ENCODE results near the gene APOBEC3A. TPM values are rescaled to one million over a fixed set of nuclear protein-coding genes. Genes with fewer than 3 reads are reported as not detected.

Gene APOBEC3A
- total and polyA plus RNA-seq, 10 of the 15 experiments (the other 5 are each of a cell fraction or from before 2014, with no cell fraction given), result 0.20 TPM; not detected in 9

DNA sequence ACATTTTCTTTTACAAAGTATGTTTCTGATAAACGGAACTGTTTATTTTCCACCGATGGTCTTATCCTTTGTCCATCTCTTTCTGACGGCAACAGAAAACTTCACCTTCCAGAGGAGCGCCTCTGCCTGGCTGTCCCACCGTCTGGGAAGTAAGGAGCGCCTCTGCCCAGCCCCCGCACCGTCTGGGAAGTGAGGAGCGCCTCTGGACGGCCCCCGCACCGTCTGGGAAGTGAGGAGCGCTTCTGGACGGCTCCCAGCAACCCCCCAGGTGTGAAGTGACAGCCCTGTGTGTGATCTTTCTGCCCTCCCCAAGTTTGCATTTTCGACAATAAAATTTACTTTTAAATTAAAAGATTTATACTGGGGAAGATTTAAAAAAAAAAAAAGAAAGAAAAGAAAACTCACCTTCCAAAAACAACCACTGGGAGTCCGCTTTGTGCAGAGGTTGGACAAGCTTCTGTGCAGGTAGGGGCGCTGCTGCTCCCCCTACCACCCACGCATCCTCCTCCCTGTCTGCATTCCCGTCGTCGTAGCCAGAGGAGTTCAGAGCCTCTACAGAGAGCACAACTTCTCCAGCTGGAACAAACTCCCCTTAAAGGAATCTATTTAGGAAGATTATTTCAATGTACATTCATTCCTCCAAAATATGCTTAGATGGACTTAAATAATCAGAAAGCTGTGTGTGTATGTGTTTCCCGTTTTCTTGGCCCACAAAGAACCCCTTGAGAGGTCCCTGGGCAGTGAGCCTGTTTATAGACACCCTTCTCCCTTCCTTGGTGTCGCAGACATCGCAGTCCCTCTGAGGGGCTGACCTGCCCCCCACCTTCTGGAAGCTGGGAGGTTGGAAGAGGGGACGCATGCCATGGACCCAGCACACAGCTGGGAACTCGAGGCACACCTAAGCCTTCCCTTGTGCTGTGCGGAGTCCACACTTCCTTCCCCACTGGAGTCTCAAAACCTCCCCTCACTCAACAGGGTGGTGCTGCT lies 23.9 kb downstream of the APOBEC3A start:
- ChIA-PET RAD21 (ENCODE audit: unreplicated experiment) (interaction anchor here (0.7 to 2.3 kb wide), 7 partner anchors 22 to 169 kb away, joined by 3 to 11 read pairs (median 3); no protein-coding TSS in a partner anchor), POLR2A (interaction anchor here (1.1 to 1.9 kb wide), 5 partner anchors 8 to 167 kb away, joined by 3 to 6 read pairs (median 4); no protein-coding TSS in a partner anchor), SMC1A (ENCODE audit: uncharacterized antibody, unreplicated experiment) (interaction anchor here (0.6 to 3.9 kb wide), 10 partner anchors 8 to 216 kb away, joined by 3 to 25 read pairs (median 4); no protein-coding TSS in a partner anchor), CTCF (interaction anchor here (0.6 to 7.7 kb wide), 12 partner anchors 9 to 141 kb away, joined by 3 to 51 read pairs (median 4); partner anchors contain the start of gene APOBEC3A)
- intact Hi-C loops (cut with micrococcal nuclease; ENCODE audit: unreplicated experiment) (loop anchor here (5.0 kb wide), 2 partner anchors 39 to 109 kb away; partner anchors contain the start of gene CBX6), in situ Hi-C loops (cut with MboI) (no loop called here)
- BruUV-seq (replicated peaks), result TSS peak; percentile 84
- Histone ChIP-seq H2AFZ (ENCODE audit: control insufficient read depth, low read depth, low read length) (peak overlapping the region; percentile 27), H3K36me3 (ENCODE audit: control insufficient read depth in 2 of 2, insufficient read depth in 2 of 2, low read length in 1 of 2) (no peaks in the 10 kb centered on the region), H3K4me1 (ENCODE audit: control insufficient read depth, insufficient read depth, low read length) (peaks cover 34% of the 10 kb centered on the region), H3K27ac (ENCODE audit: control insufficient read depth, insufficient read depth) (peak overlapping the region; percentile 67), H3K4me3 (peak overlapping the region; percentile 64), H3K79me2 (ENCODE audit: control insufficient read depth, insufficient read depth, low read length) (no peaks in the 10 kb centered on the region), H3K27me3 (replicated peaks in 1 of 2; ENCODE audit: control insufficient read depth in 2 of 2, insufficient read depth in 2 of 2, low read length in 1 of 2) (no peaks in the 10 kb centered on the region), H3K4me2 (ENCODE audit: control insufficient read depth, insufficient read depth) (peak overlapping the region; percentile 66), H3K9me3 (replicated peaks; ENCODE audit: control insufficient read depth, insufficient read depth, low read length) (peaks cover 6% of the 10 kb centered on the region; the same call in 2 of the 3 replicates), H4K20me1 (ENCODE audit: control insufficient read depth, insufficient read depth) (no peaks in the 10 kb centered on the region), H3K9ac (ENCODE audit: control insufficient read depth, insufficient read depth, low read length) (peak overlapping the region; percentile 53)
- ATAC-seq (peak; percentile 18), FAIRE-seq (no peak), DNase-seq (ENCODE audit: low read depth, low spot score) (no peak)
- 47% methylated on average over 27 of the region's 27 CpGs for WGBS (ENCODE audit: insufficient coverage, insufficient replicate concordance, low lambda C conversion rate, missing lambda C conversion rate)
- TF ChIP-seq TAF1 (IDR thresholded peaks at IDR 0.05; ENCODE audit: borderline replicate concordance, low read depth, low read length) (no peak), ATF7 (IDR thresholded peaks at IDR 0.05; ENCODE audit: low read depth) (no peak), TCF7 (IDR thresholded peaks at IDR 0.05; ENCODE audit: borderline replicate concordance) (no peak), IKZF2 (IDR thresholded peaks at IDR 0.05) (peak; percentile 8 to 14; a peak in 1 of 4 replicates), CREB1 (IDR thresholded peaks at IDR 0.05; ENCODE audit: low read depth) (no peak), RAD21 (IDR thresholded peaks at IDR 0.05; ENCODE audit: insufficient read depth, low read depth, low read length) (peak; percentile 32; the same call in 1 of the 2 replicates), NRF1 (conservative IDR thresholded peaks at IDR 0.05; ENCODE audit: low read depth, low read length) (no peak), E4F1 (IDR thresholded peaks at IDR 0.05; ENCODE audit: borderline replicate concordance, partially characterized antibody) (no peak), ZNF24 (IDR thresholded peaks at IDR 0.05) (no peak), MAX (IDR thresholded peaks at IDR 0.05; ENCODE audit: low read depth, low read length) (no peak), POU2F2 (IDR thresholded peaks at IDR 0.05; ENCODE audit: borderline replicate concordance, low read depth, low read length) (no peak), MXI1 (IDR thresholded peaks at IDR 0.05; ENCODE audit: low read depth, low read length) (no peak), RUNX3 (IDR thresholded peaks at IDR 0.05; ENCODE audit: low read length) (peak; percentile 7; the same call in 1 of the 2 replicates), HDGF (IDR thresholded peaks at IDR 0.05) (0 out of 2 replicates have a peak, but pooled peaks have one; percentile 21), CTCF (IDR thresholded peaks at IDR 0.05 in 2 of 3, conservative IDR thresholded peaks at IDR 0.05 in 1 of 3; ENCODE audit: control insufficient read depth in 2 of 3, extremely low read depth in 1 of 3, insufficient read depth in 1 of 3, low read depth in 3 of 3, low read length in 3 of 3) (peak; percentile 39 to 53 (median 46); a peak in 5 of 6 replicates)
- TF ChIP-seq, protein P1, sequence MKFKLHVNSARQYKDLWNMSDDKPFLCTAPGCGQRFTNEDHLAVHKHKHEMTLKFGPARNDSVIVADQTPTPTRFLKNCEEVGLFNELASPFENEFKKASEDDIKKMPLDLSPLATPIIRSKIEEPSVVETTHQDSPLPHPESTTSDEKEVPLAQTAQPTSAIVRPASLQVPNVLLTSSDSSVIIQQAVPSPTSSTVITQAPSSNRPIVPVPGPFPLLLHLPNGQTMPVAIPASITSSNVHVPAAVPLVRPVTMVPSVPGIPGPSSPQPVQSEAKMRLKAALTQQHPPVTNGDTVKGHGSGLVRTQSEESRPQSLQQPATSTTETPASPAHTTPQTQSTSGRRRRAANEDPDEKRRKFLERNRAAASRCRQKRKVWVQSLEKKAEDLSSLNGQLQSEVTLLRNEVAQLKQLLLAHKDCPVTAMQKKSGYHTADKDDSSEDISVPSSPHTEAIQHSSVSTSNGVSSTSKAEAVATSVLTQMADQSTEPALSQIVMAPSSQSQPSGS (IDR thresholded peaks at IDR 0.05; ENCODE audit: low read length), result no peak
